DOHH2 (cell line): ENCODE data around the gene SLC35G4.

Experiments used
- H3F3A ChIP-seq: fragments of 200-600 bp; sonication (generic), shearing (Covaris generic); 2 replicates; pipeline ENCODE4 v1.6.0; 2016; ENCODE audit warnings: antibody characterized with exemption, mild to moderate bottlenecking; ENCODE audit not compliant: control insufficient read depth, insufficient read depth
- H3K27ac ChIP-seq: fragments of 200-600 bp; sonication (generic); 2 replicates; pipeline ENCODE4 v1.5.1; 2014; ENCODE audit warnings: low read depth, mild to moderate bottlenecking, low read length, moderate library complexity
- H3K27me3 ChIP-seq: fragments of 200-600 bp; sonication (generic); 2 replicates; pipeline ENCODE4 v1.6.1; 2014; ENCODE audit warnings: mild to moderate bottlenecking, low read length, mixed read lengths; ENCODE audit not compliant: control insufficient read depth
- H3K36me3 ChIP-seq: fragments of 200-600 bp; sonication (generic); 2 replicates; pipeline ENCODE4 v1.6.1; 2014; ENCODE audit warnings: mild to moderate bottlenecking, low read length, moderate library complexity, mixed read lengths; ENCODE audit not compliant: control insufficient read depth
- H3K4me1 ChIP-seq: fragments of 200-600 bp; sonication (generic); 2 replicates; pipeline ENCODE4 v1.6.1; 2014; ENCODE audit warnings: mild to moderate bottlenecking, low read length, mixed read lengths; ENCODE audit not compliant: control insufficient read depth
- H3K4me2 ChIP-seq: fragments of 200-600 bp; sonication (generic); 2 replicates; pipeline ENCODE4 v1.6.0; 2014; ENCODE audit warnings: mild to moderate bottlenecking, low read length, moderate library complexity
- H3K4me3 ChIP-seq: fragments of 200-600 bp; sonication (generic); 2 replicates; pipeline ENCODE4 v1.5.1; 2014; ENCODE audit warnings: mild to moderate bottlenecking, low read length, mixed read lengths
- H3K79me2 ChIP-seq: fragments of 200-600 bp; sonication (generic); 2 replicates; pipeline ENCODE4 v1.6.1; 2014; ENCODE audit warnings: mild to moderate bottlenecking, low read length, mixed read lengths; ENCODE audit not compliant: control insufficient read depth
- H3K9me2 ChIP-seq: fragments of 200-600 bp; sonication (generic); replicated peaks from 2 replicates; pipeline ENCODE4 v1.6.1; 2014; ENCODE audit warnings: mild to moderate bottlenecking, low read length, mixed read lengths; ENCODE audit not compliant: control insufficient read depth
- H3K9me3 ChIP-seq: fragments of 200-600 bp; sonication (generic); 2 replicates; pipeline ENCODE4 v1.6.1; 2014; ENCODE audit warnings: antibody characterized with exemption, low read length, mixed read lengths; ENCODE audit not compliant: control insufficient read depth, insufficient read depth
- H4K20me1 ChIP-seq: fragments of 200-600 bp; sonication (generic); 2 replicates; pipeline ENCODE4 v1.6.0; 2014; ENCODE audit warnings: low read depth, mild to moderate bottlenecking, antibody characterized with exemption, low read length, moderate library complexity; ENCODE audit not compliant: control insufficient read depth, insufficient read depth
- CTCF ChIP-seq: fragments of 200-600 bp; sonication (generic); IDR thresholded peaks from one replicate; pipeline ENCODE4 v1.5.1; 2014; ENCODE audit warnings: antibody characterized with exemption, mild to moderate bottlenecking, low read depth, low read length; ENCODE audit not compliant: poor library complexity, severe bottlenecking
- EZH2phosphoT487 ChIP-seq: fragments of 200-600 bp; sonication (generic); IDR thresholded peaks from 2 replicates; pipeline ENCODE4 v1.6.1; 2017; ENCODE audit warnings: borderline replicate concordance, mild to moderate bottlenecking, antibody characterized with exemption, low read length, moderate library complexity, mixed read lengths

The SLC35G4 gene

GRCh38 chr18:11586896-11587295, 22.5 kb upstream of the SLC35G4 start:
- Histone ChIP-seq H4K20me1 (no peaks in the 10 kb centered on the region), H3K4me1 (no peaks in the 10 kb centered on the region), H3K36me3 (no peaks in the 10 kb centered on the region), H3F3A (no peaks in the 10 kb centered on the region), H3K27ac (no peak overlapping the region), H3K27me3 (no peaks in the 10 kb centered on the region; the same call in 1 of the 2 replicates), H3K9me3 (no peaks in the 10 kb centered on the region), H3K9me2 (no peaks in the 10 kb centered on the region), H3K4me3 (no peak overlapping the region), H3K79me2 (no peaks in the 10 kb centered on the region), H3K4me2 (no peak overlapping the region)
- TF ChIP-seq CTCF, result no peak
- TF ChIP-seq EZH2phosphoT487, result no peak

GRCh38 chr18:11587432-11587831, 22.0 kb upstream of the SLC35G4 start:
- Histone ChIP-seq H3K27me3 (no peaks in the 10 kb centered on the region; the same call in 1 of the 2 replicates), H3K4me1 (no peaks in the 10 kb centered on the region), H3K36me3 (no peaks in the 10 kb centered on the region), H3K4me3 (no peak overlapping the region), H3K9me3 (no peaks in the 10 kb centered on the region), H3F3A (no peaks in the 10 kb centered on the region), H3K9me2 (no peaks in the 10 kb centered on the region), H3K27ac (no peak overlapping the region), H3K79me2 (no peaks in the 10 kb centered on the region), H4K20me1 (no peaks in the 10 kb centered on the region), H3K4me2 (no peak overlapping the region)
- no peak for TF ChIP-seq CTCF
- TF ChIP-seq EZH2phosphoT487, result no peak

GRCh38 chr18:11587846-11588245, 21.6 kb upstream of the SLC35G4 start:
- Histone ChIP-seq H3K9me3 (no peaks in the 10 kb centered on the region), H3K27ac (no peak overlapping the region), H3K36me3 (no peaks in the 10 kb centered on the region), H3K4me3 (no peak overlapping the region), H4K20me1 (no peaks in the 10 kb centered on the region), H3F3A (no peaks in the 10 kb centered on the region), H3K9me2 (no peaks in the 10 kb centered on the region), H3K4me2 (no peak overlapping the region), H3K4me1 (no peaks in the 10 kb centered on the region), H3K79me2 (no peaks in the 10 kb centered on the region), H3K27me3 (no peaks in the 10 kb centered on the region; the same call in 1 of the 2 replicates)
- TF ChIP-seq CTCF (no peak), EZH2phosphoT487 (no peak)
